GM10266 (cell line): ENCODE measurements around the gene CCDC91.

Experiments used
- DNase-seq: peaks from one replicate; pipeline ENCODE4 v3.0.0; 2012; ENCODE audit errors: extremely low spot score
- TF ChIP-seq, protein P1 (sequence below): IDR thresholded peaks from 2 replicates; pipeline ENCODE4 v1.5.1; 2012; ENCODE audit warnings: mild to moderate bottlenecking, low read depth; ENCODE audit not compliant: control insufficient read depth, insufficient read depth; ENCODE audit errors: missing control alignments

The CCDC91 gene

DNA sequence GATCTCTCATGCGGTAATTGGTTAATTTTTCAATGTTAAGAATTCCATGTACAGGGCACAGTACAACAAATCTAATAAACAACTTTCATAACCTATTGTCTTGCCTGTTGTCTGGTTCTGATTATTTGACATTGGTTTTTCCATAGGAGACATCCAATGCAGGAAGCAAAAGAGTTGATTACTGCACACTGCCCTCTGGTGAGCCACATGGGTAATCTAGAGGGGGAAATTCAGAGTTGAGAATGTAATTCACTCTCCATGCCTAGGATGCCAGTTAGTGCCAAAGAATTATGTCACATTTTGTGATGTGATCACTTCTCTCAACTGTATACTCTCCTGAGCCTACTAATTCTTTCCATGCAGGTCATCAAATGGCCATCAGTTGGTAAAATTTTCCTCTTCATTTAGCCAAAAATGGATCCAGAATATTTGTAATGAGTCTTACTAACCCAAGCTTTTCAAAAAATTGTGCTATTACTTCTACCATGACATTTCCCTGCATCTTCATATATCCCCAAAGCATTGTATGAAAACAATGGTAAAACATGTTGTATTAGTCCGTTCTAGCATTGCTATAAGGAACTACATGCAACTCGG lies 17.7 kb upstream of the CCDC91 start:
- DNase-seq, result no peak
- TF ChIP-seq, protein P1, sequence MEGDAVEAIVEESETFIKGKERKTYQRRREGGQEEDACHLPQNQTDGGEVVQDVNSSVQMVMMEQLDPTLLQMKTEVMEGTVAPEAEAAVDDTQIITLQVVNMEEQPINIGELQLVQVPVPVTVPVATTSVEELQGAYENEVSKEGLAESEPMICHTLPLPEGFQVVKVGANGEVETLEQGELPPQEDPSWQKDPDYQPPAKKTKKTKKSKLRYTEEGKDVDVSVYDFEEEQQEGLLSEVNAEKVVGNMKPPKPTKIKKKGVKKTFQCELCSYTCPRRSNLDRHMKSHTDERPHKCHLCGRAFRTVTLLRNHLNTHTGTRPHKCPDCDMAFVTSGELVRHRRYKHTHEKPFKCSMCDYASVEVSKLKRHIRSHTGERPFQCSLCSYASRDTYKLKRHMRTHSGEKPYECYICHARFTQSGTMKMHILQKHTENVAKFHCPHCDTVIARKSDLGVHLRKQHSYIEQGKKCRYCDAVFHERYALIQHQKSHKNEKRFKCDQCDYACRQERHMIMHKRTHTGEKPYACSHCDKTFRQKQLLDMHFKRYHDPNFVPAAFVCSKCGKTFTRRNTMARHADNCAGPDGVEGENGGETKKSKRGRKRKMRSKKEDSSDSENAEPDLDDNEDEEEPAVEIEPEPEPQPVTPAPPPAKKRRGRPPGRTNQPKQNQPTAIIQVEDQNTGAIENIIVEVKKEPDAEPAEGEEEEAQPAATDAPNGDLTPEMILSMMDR, result peak; percentile 31

GRCh38 chr12:28173440-28173839 lies 16.8 kb upstream of the CCDC91 start:
- TF ChIP-seq, protein P1, result no peak
- DNase-seq, result no peak

- no peak for DNase-seq
- TF ChIP-seq, protein P1, result no peak
Observed at GRCh38 chr12:28175098-28175589, 15.1 kb upstream of the CCDC91 start.

DNA sequence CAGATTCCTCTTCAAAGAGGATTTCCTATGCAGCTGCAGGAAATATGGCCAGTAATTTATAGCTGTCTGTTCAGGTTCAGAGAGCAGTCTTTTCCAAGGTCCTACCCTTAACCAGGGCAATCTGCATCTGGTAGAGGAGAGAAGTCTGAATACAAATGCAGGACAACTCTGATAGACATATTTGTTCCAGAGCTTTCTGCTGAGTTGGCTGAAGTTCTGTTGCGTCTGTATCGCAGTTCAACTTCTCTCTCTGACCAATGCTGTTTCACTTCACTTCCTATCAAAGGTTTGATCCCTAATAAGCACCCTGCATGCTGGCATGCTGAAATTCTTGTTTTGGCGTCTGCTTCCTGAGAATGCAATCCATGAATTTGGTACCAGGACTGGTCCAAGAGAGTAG lies 14.0 kb upstream of the CCDC91 start:
- DNase-seq, result no peak
- TF ChIP-seq, protein P1, result no peak

DNA sequence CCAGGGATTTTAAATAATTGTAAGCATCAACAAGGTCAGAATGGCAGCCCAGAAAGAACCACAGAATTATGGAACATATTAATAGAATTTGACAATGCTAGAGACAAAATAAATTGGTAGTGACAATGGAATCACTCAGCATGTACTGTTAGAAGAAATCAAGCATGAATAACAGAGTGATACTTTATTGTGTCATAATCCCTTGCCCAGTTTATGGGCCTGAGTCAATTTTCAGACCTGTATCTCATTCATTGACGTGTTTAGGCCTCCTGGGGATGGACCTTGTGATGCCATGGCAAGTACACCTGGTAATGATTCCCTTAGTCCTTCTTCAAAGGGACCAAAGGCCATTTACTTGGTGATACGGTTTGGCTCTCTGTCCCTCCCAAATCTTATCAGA lies 12.8 kb upstream of the CCDC91 start:
- TF ChIP-seq, protein P1, result no peak
- DNase-seq, result no peak

- DNase-seq, result no peak
- TF ChIP-seq, protein P1, result no peak
Observed at GRCh38 chr12:28177905-28178304, 12.4 kb upstream of the CCDC91 start.

DNA sequence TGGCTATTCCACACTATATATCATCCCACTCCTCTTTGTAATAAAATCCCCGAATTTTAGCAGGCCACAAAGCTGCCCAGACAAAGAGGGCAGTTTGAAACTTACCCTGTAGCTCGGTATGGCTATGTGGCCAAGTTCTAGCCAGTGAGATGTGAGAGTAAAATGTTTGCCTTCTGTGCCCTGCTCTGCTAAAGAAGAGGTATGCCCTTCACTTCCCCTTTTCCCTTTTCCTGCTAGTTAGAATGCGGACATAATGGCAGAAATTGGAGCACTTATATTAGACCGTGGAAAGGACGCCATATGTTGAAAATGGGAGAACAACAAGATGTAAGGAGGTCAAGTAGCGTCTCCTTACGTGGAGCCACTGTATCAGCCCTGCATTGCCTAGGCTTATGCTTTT lies 11.5 kb upstream of the CCDC91 start:
- DNase-seq, result no peak
- TF ChIP-seq, protein P1, result no peak
